HG03280 (cell line): Measurements from ENCODE around the gene MPPED2.

Source experiments
- ATAC-seq: cut with Tn5 transposase; IDR thresholded peaks from one replicate; pipeline ENCODE4 v1.9.1; 2021; ENCODE audit warnings: mild to moderate bottlenecking, moderate library complexity; ENCODE audit not compliant: unreplicated experiment

Gene MPPED2

DNA sequence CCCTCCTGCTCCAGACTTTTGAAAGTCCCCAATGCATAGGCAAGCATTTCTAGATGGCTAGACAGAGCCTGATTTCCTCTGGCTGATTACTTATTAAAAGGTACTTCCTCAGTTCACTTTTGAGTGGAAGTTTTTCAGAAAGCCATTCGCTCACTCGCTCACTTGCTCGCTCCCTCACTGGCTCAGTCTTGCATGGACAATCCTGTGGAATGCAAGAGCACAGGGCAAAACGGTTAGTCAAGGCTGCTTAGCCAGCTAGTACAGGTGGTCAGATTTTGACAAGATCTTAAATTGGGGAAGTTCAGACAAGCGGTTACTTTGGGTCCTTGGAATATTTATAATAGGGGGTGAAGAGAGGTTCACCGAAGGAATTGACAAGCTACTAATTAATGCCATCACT, 162.3 kb downstream of the MPPED2 start:
- ATAC-seq = no peak

DNA sequence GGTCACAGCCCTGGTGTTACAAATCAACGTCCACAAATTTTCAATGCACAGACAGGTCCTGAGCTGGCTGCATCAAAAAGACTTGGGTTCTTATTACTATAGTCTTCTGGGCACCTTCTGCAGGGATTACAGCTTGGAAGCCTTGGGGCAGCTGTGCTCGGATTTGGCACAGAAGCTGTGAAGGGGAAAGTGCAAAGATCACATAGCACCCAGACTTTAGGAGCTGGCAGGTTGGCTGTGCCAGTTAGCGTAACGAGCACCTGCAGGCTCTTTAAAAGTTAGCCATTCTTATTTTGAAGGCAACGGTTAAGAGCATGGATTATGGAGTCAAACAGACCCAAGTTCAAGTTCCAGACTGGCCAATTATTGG, 162.9 kb downstream of the MPPED2 start:
- no peak for ATAC-seq

DNA sequence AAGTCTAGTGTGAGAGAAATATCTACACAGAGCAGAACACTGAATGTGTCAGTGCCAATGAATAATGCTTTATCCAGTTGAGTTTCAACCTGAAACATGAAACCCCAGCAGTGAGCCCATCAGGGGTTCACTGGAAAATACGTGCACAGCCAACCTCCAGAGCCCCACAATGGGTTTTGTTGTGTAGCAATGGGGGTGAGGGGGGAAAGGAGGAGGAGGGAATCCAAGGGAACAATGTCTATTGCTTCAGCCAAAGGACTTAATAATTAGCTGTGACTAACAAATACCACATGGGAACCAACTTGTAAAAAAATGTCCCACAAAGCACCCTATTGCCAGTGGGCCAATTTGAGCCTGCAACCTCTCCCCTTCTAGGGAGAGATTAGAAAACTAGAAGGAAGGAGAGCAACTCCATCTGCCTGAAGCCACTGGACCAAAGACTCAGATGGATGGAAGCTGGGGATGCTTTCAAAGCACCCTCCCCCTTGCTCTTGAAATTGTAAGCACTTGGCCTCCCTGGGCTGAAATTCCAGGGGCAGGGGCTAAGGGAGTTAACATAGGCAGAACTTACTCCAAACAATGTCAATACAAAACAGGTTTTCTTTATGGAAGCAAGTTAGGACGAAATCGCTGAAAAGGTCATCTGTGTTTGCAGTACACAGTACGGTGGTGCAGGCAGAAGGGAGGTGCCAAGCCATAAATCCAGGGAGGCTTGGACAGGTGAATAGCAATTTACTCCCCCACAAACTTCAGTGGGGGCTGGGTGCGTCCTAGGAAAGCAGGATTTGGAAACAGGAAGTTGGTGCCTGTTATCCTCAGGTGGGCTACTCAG, 163.5 kb downstream of the MPPED2 start:
- no peak for ATAC-seq

DNA sequence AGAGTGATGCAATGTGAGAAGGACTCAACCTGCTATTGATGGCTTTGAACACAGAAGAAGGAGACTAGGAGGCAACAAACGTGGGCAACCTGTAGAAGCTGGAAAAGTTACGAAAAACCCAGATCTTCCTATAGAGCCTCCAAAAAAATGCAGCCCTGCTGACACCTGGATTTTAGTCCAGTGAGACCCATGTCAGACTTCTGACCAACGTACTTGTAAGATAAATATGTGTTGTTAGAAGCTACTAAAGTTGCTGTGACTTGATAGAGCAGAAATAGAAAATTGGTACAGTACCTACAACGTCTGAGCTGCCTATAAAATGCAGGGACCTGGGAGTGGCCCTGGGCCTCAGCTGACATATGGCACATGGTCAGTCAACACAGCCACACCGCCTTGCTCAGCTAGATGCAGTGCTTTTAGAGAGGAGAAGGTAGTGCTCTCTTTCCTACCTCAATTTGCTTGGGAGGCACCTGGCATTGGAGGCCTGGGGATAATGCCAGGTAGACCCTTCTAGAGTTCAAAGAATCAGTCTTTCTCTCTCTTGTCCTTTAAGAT, 165.8 kb downstream of the MPPED2 start:
- ATAC-seq = no peak

DNA sequence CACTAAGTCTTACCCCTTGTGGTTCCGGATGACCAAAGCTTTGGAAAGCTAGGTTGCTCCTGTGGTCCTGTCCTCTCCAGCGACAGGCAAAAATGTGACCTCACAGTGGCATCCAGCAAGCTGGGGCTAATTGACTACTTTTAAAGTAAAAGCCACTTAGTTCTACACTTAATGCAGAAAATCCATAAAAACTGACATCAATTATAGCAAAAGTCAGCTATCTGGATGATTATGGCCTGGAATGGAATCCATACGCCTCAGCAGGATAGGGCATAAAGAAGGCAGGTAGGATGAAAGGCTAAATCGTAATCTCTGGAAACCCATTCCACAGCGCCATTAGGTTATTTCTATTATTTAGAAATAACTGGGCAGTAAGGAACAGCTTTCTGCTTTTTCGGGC, 171.3 kb downstream of the MPPED2 start:
- no peak for ATAC-seq

DNA sequence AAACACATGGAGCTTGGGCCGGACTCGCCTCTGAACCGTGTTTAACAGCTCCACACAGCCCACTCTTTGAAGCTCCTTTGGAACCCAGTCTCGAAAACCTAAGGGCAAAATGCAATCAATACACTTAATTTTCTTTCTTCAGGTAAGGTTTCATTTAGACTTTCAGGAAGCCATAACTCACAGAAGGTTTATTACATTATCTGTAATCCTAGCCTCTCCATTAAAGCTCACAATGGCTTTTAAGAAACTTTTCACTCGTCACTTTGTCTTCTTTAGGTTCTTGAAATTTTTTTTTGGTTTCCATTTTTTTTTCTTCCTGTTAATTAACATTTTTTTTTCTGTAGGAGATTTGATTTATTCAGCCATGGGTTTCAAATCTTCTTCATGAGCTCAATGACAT, 171.9 kb downstream of the MPPED2 start:
- no peak for ATAC-seq

DNA sequence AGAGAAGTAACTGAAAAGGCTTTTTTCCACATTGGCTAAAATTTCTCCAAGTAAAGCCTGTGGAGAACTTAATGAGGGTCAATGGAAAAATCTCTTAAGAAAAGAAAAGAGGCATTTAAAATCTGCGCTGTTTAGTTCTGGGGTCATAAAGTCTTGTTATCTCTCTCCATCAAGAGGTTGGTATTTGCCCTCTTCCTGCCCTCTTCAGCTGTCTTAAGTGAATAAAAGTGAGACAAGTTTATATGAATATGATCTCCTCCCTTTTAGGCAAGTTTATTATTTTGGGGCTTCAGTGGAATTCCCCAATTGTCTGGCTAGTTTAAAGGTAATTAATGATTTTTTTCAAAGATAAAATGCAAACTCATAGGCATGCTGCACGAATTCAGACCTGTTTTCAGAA, 173.6 kb downstream of the MPPED2 start:
- ATAC-seq = no peak

DNA sequence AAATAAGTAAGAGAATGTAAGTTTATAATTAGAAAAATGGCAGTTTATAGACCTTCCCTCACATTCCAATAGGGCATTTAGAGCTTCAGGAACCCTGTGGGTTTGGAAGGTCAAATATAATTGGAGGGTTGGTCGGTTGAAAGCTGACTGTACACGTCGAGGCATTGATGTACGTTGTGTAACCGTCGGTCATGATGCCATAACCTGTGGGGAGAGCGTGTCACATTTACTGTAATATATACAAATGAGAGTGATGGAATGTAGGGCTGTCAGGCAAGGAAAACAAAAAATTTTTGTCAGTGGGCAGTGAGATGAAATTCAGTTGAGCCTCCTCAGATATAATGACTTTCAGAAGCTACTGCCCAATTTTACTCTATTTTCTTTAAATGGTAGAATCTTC, 174.8 kb downstream of the MPPED2 start:
- no peak for ATAC-seq

DNA sequence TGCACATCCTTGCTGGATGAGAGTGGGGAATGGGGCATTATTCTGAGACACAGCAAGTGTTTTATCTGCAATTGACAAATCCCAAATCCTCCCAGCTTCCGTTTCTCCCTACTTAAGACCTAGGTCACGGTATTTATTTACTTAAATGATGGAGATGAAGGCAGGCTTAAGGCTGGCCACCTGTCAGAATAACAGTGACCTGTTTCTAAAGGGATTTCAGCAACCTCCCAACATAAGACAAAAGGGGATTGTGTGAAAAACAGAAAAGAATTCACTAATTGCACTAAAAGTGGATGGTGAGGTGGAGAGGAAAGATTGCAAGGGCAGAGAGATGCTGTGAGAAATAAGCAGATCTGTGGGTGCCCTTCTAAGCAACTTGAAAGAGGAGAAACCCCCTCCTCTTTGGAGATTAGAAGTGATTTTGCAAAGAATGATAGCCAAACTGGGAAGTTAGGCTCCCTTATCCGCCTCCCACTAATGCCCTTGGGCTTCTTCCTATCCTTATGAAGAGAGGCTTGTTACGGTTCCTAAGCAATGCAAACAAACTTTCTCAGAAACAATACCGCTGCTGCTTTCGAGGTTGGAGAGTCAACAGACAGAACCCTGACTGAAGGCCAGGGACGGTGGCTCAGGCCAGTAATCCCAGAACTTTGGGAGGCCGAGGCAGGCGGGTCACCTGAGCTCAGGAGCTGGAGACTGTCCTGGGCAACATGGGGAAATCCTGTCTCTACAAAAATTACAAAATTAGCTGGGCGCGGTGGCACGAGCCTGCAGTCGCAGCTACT, 179.0 kb downstream of the MPPED2 start:
- no peak for ATAC-seq

DNA sequence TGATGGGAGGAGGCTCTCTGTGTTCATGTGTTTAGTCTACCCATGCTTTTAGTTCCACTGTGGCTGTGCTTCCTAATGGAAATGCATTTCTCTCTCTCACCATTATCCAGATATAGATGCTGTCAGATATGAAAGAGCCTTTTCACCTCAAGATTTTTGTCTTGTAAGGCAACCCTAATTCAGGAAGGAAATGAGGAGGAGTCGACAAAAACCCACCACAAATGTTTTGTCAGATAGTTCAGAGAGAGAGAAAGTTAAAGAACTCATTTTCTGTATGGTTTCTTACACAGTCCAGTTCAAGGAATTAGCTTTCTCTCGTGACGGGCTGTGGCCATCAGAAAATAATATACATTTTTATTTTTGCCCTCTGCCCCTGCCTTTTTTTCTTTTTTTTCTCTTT, 180.8 kb downstream of the MPPED2 start:
- no peak for ATAC-seq

DNA sequence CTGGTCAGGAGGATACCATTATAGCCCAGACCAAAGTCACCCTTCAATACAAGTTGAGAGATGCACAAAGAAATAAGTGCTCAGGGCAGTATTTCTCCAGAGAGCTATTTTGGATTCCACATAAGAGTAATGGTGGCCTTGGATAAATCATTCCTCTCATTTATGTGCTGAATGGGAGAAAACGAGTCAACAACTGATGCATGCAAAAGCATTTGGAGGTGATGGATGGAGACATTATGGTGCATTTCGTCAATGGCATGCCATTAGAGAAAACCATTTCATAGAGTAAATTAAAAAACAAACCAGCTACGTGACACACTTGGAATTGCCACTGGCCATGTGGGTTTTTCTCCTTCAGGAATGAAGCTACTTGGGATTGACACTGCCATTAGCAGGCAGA, 182.0 kb downstream of the MPPED2 start:
- no peak for ATAC-seq

DNA sequence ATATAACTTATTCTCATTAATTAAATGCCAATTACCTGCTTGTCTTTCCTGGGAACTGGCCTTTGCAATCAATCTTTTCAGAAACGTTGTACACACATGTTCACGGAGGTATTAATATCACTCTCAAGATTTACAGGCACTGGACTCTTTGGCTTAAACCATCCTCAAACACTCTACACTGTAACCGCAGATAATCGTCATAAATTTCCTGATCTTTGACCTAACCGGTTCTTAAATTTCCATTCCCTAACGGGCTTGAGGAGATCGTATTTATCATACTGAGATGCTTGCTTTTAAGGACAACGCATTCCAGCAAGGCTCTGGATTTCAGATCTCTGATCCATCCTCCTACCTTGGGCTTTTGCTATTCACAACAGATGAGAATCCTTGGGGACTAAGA, 190.4 kb downstream of the MPPED2 start:
- ATAC-seq = no peak

DNA sequence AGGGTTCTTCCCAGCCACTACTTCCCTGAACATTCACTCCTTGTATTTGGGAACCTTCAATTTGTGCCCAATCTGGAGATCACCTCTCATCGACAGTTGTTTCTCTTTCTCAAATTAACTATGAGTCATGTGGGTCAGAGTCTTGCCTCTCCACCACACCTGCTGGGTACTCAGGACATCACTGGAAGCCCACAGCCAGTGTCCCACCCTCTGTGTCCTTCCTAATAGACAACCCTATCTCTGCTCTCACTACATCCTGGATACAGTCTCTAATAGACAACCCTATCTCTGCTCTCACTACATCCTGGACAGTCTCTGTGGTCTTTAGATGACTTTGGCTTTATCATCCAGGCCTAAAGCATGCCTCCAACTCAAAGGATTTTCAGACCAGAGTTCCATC, 193.1 kb downstream of the MPPED2 start:
- ATAC-seq = no peak

DNA sequence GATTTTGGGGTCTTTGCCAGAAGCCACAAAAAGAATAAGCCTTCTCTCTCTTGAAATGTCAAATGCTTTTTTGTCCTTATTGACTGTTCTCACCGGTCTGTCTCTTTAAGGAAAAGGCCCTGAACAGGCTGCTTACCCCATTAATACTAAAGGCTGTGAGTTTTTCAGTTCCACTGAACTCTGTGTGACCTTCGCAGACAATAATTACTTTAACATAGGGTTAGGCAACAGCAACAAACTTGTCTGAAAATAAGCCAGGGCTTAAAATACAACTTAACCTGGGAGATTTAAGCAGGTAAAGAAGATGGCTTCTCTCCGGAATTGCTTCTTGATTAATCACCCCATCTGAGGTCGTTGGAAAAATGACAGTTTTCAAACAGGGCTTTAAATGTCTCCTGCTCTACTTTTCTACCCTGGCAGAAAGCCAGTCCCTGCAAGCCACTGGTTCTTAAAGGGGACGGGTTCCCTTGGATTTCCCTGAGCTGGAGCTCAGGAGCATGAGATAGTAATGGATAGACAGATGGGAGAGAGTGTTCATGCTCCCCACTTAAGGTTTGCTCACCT, 193.8 kb downstream of the MPPED2 start:
- ATAC-seq = no peak

DNA sequence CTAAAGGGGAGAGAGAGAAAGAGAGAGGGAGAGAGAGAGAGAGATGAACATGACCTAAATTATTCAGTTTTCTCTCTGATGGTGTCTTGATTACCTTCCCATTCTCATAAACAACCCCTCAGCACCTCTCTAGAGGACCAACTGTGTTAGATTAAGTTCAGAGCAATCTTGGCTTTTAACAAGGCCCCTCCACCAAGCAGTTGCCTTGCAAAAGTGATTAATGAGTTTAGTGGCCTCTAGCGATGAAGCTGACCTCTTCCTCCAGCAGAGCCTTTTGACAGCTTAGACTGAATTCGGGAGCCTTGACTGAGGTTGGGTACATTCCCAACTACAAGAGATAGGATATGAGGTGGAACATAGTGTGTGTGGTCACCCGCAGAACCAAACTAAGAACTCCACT, 197.2 kb downstream of the MPPED2 start:
- no peak for ATAC-seq

DNA sequence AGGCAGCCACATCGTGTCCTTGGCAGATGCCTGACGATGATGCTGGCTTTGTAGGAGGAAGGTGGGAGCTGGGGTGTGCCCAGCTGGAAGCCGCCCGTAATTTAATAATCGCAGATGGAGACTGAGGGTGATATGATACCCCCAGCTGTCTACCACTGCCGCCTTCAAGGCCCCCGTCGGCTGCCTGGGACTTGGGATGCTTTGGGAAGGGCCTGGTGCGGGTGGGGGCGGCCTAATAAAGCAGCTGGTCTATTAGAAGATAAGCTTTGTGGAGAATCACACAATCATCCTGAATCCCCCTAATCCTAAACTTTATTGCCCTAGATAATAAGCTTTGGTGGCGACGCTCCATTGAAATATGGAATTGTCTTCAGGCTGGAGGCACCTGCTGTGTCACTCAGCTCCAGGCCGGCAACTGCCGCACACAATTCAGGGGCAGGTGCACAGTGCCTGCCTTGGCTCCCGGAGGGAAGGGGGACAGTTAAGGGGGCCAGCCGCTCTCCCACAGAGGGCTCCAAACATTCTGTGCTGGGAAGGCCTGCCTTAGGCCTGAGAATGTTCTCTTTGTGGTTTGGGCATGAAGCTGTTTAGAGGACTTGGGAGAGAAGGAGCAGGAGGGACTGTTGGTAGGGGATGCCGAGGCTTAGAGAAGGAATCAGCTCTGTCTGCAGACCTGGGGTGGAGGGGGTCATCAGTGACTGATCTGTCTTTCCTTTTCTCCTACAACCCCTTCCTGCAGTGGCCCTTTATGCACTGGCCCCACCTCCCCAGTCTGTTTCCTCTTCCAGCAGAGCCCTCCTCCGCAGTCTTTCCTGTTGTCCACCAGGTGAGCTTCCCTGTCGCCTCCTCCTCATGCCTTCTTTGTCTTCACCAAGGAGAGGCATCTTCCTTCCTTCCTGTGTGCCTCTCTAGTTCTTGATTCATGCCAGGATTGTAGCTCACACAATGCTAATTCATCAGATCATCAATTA, 198.0 kb downstream of the MPPED2 start:
- ATAC-seq = no peak

DNA sequence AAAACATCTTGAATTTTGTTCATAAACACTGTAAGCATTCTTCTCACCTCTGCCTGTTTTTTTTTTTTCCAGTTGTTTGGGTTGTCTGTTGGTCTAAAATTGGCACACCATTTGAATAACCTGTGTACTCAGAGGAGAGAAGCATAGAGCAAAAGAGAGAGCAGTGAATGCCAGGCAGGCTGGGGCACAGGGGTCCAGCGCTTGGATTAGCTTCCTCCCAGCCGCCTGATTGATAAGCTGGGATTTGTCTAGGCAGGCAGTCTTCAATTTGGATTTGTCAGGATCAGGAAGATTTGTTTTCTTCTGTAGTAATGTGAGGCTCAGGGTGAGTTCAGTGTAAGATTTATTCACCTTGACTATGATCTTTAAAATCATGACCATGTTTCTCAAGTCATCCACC, 204.3 kb downstream of the MPPED2 start:
- ATAC-seq = no peak

DNA sequence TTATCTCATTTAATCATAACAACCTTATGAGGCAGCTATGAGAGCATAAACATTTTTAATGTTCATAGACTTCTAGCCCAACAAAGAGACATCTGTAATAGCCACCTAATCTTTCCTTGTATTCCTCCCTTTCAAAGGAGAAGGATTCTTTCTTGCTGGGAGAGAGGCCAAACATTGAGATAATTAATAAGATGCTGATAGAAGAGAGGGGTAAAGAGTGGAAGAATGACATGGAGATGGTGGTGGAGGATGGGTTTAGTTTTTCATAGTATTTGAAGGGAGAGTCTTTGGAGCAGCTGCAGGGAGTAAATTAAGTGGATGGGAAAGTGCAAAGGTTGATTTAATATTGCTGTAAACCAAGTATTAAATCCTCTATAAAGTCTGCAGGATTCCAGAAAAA, 205.3 kb downstream of the MPPED2 start:
- no peak for ATAC-seq

DNA sequence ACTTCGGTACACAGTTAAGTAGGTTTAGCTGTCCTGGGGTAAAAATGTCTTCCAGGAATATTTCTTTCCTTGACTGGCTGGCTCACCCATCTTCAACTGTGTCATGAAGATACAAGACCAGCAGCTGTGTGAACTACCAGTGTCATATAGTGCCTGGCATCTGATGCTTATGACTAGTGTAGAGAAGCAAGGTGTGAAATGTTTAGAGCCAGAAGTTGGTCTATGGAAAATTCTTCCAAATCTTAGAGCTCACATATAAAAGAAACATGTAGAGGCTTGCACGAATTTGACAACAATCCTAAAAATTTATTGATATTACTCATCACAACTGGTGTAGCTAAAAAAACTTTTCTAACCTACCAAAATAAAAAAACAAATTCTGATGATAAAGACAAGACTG, 208.8 kb downstream of the MPPED2 start:
- ATAC-seq = no peak

DNA sequence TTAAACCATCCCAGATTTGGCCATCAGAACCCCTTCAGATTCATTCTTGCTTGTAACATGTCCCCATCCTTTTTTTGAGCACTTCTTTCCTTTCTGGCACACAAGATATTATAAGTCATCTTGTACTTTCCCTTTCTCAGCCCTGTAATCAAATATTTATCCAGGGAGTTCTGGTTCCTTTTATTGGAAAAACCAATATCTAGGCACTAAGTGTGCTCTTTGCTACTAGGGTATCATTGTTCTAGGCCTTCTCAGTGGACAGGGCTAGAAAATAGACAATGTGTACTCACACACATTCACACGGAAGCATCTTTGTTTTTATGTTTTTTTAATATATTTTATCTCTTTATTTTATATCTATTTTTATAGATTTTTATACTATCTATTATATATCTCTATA, 216.0 kb downstream of the MPPED2 start:
- no peak for ATAC-seq

DNA sequence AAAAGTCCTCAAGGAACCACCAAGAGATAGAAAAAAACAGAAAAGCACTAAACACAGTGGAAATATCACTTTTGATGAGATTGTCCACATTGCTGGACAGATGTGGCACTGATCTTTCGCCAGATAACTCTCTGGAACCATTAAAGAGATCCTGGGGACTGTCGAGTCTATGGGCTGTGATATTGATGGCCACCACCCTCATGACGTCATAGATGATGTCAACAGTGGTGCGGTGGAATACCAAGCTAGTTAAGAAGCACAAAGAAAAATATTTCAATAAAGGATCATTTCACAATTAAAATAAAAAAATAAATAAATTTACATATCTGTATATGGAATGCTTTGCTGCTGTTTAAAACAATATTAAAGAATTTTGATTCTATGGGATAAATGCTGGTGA, 217.8 kb downstream of the MPPED2 start:
- ATAC-seq = no peak
